ENCODE results near the gene MMP12.
"Not testable (repeated sequence)": the region's sequence is repeated elsewhere in the genome, so short reads cannot be mapped to it uniquely, and the experiment has no call there.

MMP12 gene

GRCh38 chr11:102874852-102875251 lies at the start of gene MMP12:
MMP12 (minus strand) TSS chr11:102874982; CDS start chr11:102874937, 45 bp downstream.
- DNase-seq (ENCODE audit: low spot score): no peak

GRCh38 chr11:102921587-102922220 lies 46.9 kb upstream of the MMP12 start:
- DNase-seq (ENCODE audit: low spot score): no peak

- no peak for DNase-seq (ENCODE audit: low spot score)
Observed at GRCh38 chr11:102920118-102920684, 45.4 kb upstream of the MMP12 start.

GRCh38 chr11:102915044-102915375 lies 40.2 kb upstream of the MMP12 start:
- no peak for DNase-seq (ENCODE audit: low spot score)

- peak; percentile 56 for DNase-seq (ENCODE audit: low spot score)
Observed at GRCh38 chr11:102914238-102915043, 39.7 kb upstream of the MMP12 start.

GRCh38 chr11:102912482-102912830 lies 37.7 kb upstream of the MMP12 start:
- no peak for DNase-seq (ENCODE audit: low spot score)

GRCh38 chr11:102911758-102912481 lies 37.1 kb upstream of the MMP12 start:
- no peak for DNase-seq (ENCODE audit: low spot score)

- DNase-seq (ENCODE audit: low spot score): not testable (repeated sequence)
Observed at GRCh38 chr11:102905848-102906247, 31.1 kb upstream of the MMP12 start.

GRCh38 chr11:102903895-102904294 lies 29.1 kb upstream of the MMP12 start:
- DNase-seq (ENCODE audit: low spot score): not testable (repeated sequence)

- no peak for DNase-seq (ENCODE audit: low spot score)
Observed at GRCh38 chr11:102900346-102900745, 25.6 kb upstream of the MMP12 start.

GRCh38 chr11:102891736-102892135 lies 17.0 kb upstream of the MMP12 start:
- DNase-seq (ENCODE audit: low spot score): no peak

GRCh38 chr11:102886999-102887398 lies 12.2 kb upstream of the MMP12 start:
- no peak for DNase-seq (ENCODE audit: low spot score)

- no peak for DNase-seq (ENCODE audit: low spot score)
Observed at GRCh38 chr11:102883141-102883540, 8.4 kb upstream of the MMP12 start.

- DNase-seq (ENCODE audit: low spot score): peak; percentile 9
Observed at GRCh38 chr11:102882389-102883024, 7.7 kb upstream of the MMP12 start.

GRCh38 chr11:102879801-102880200 lies 5.0 kb upstream of the MMP12 start:
- no peak for DNase-seq (ENCODE audit: low spot score)

- no peak for DNase-seq (ENCODE audit: low spot score)
Observed at GRCh38 chr11:102878595-102878994, 3.8 kb upstream of the MMP12 start.

GRCh38 chr11:102869354-102869964 lies 5.3 kb downstream of the MMP12 start:
- DNase-seq (ENCODE audit: low spot score): not testable (repeated sequence)

- no peak for DNase-seq (ENCODE audit: low spot score)
Observed at GRCh38 chr11:102868339-102868738, 6.4 kb downstream of the MMP12 start.

- DNase-seq (ENCODE audit: low spot score): no peak
Observed at GRCh38 chr11:102864724-102865123, 10.1 kb downstream of the MMP12 start.

- no peak for DNase-seq (ENCODE audit: low spot score)
Observed at GRCh38 chr11:102853956-102854355, 20.8 kb downstream of the MMP12 start.

- DNase-seq (ENCODE audit: low spot score): no peak
Observed at GRCh38 chr11:102853055-102853454, 21.7 kb downstream of the MMP12 start.

All from AG08396 (cell line).